Loucy (cell line): Measurements from ENCODE around the gene MGAT1.

Source experiments
- EZH2phosphoT487 ChIP-seq: fragments of 200-600 bp; IDR thresholded peaks from 2 replicates; pipeline ENCODE4 v1.6.1; 2018; ENCODE audit warnings: antibody characterized with exemption, mild to moderate bottlenecking, moderate library complexity, borderline replicate concordance
- TF ChIP-seq, protein P1 (sequence below): fragments of 200-600 bp; sonication (generic); conservative IDR thresholded peaks from 2 replicates; pipeline ENCODE4 v1.5.1; 2014; ENCODE audit warnings: mild to moderate bottlenecking, antibody characterized with exemption, low read length

- TF ChIP-seq, protein P1, sequence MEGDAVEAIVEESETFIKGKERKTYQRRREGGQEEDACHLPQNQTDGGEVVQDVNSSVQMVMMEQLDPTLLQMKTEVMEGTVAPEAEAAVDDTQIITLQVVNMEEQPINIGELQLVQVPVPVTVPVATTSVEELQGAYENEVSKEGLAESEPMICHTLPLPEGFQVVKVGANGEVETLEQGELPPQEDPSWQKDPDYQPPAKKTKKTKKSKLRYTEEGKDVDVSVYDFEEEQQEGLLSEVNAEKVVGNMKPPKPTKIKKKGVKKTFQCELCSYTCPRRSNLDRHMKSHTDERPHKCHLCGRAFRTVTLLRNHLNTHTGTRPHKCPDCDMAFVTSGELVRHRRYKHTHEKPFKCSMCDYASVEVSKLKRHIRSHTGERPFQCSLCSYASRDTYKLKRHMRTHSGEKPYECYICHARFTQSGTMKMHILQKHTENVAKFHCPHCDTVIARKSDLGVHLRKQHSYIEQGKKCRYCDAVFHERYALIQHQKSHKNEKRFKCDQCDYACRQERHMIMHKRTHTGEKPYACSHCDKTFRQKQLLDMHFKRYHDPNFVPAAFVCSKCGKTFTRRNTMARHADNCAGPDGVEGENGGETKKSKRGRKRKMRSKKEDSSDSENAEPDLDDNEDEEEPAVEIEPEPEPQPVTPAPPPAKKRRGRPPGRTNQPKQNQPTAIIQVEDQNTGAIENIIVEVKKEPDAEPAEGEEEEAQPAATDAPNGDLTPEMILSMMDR, result no peak
- TF ChIP-seq EZH2phosphoT487, result no peak
Observed at GRCh38 chr5:180816608-180817534, 14.3 kb upstream of the MGAT1 start.
